GM23338 (cell line): ENCODE data around the gene AFF2. TPM values are rescaled to one million over a fixed set of nuclear protein-coding genes. Genes with fewer than 3 reads are reported as not detected.

ENCODE experiments used
- ATAC-seq: fragments of 200-7000 bp; cut with Tn5 transposase; 3 replicates; pipeline ENCODE4 v1.9.1; 2020
- DNase-seq: peaks from one replicate; pipeline ENCODE4 v3.0.0-alpha.2; 2015; ENCODE audit warnings: low spot score
- H2AFZ ChIP-seq: fragments of 200-600 bp; sonication (generic); 2 replicates; pipeline ENCODE4 v1.8.0; 2016; ENCODE audit warnings: antibody characterized with exemption, mild to moderate bottlenecking, moderate library complexity
- H3F3A ChIP-seq: fragments of 200-600 bp; sonication (generic); replicated peaks from 2 replicates; pipeline ENCODE4 v1.8.0; 2017; ENCODE audit warnings: antibody characterized with exemption, mixed run types, low read depth
- H3K27ac ChIP-seq: fragments of 200-600 bp; sonication (generic); 2 replicates; pipeline ENCODE4 v1.6.1; 2016; ENCODE audit warnings: low read depth
- H3K27me3 ChIP-seq: fragments of 200-600 bp; sonication (generic); 2 replicates; pipeline ENCODE4 v1.8.0; 2016; ENCODE audit warnings: mild to moderate bottlenecking, mixed run types, moderate library complexity; ENCODE audit not compliant: insufficient read depth
- H3K36me3 ChIP-seq: fragments of 200-600 bp; sonication (generic); 2 replicates; pipeline ENCODE4 v1.8.0; 2016; ENCODE audit warnings: mild to moderate bottlenecking; ENCODE audit not compliant: insufficient read depth
- H3K4me1 ChIP-seq: fragments of 200-600 bp; sonication (generic); 2 replicates; pipeline ENCODE4 v1.8.0; 2016; ENCODE audit warnings: mild to moderate bottlenecking, moderate library complexity; ENCODE audit not compliant: insufficient read depth
- H3K4me2 ChIP-seq: fragments of 200-600 bp; sonication (generic); 2 replicates; pipeline ENCODE4 v1.7.1; 2017; ENCODE audit warnings: mixed run types
- H3K4me3 ChIP-seq: fragments of 200-600 bp; sonication (generic); 2 replicates; pipeline ENCODE4 v1.6.1; 2016; ENCODE audit warnings: mixed run types
- H3K79me2 ChIP-seq: fragments of 200-600 bp; sonication (generic); replicated peaks from 2 replicates; pipeline ENCODE4 v1.8.0; 2017; ENCODE audit warnings: mild to moderate bottlenecking; ENCODE audit not compliant: insufficient read depth
- H3K9me2 ChIP-seq: fragments of 200-600 bp; sonication (generic); 2 replicates; pipeline ENCODE4 v1.8.0; 2017; ENCODE audit not compliant: insufficient read depth
- H4K20me1 ChIP-seq: fragments of 200-600 bp; sonication (generic); replicated peaks from 2 replicates; pipeline ENCODE4 v1.8.0; 2017; ENCODE audit warnings: mild to moderate bottlenecking; ENCODE audit not compliant: insufficient read depth
- H3K27ac Mint-ChIP-seq: 2 replicates; pipeline ENCODE4 v1.8.0; 2020; ENCODE audit warnings: inconsistent platforms, mild to moderate bottlenecking, moderate library complexity, mixed read lengths
- H3K27me3 Mint-ChIP-seq: 3 replicates; pipeline ENCODE4 v1.8.0; 2022; ENCODE audit warnings: low read depth, mild to moderate bottlenecking, moderate library complexity, mixed read lengths, inconsistent platforms; ENCODE audit not compliant: insufficient read depth, poor library complexity
- H3K36me3 Mint-ChIP-seq: 3 replicates; pipeline ENCODE4 v1.8.0; 2021; ENCODE audit warnings: low read depth, mild to moderate bottlenecking, inconsistent platforms, moderate library complexity, mixed read lengths
- H3K4me1 Mint-ChIP-seq: 3 replicates; pipeline ENCODE4 v1.8.0; 2020; ENCODE audit warnings: mild to moderate bottlenecking, inconsistent platforms, mixed read lengths
- H3K4me3 Mint-ChIP-seq: 3 replicates; pipeline ENCODE4 v1.8.0; 2021; ENCODE audit warnings: moderate library complexity, mild to moderate bottlenecking, inconsistent platforms, mixed read lengths
- H3K9me3 Mint-ChIP-seq: 3 replicates; pipeline ENCODE4 v1.8.0; 2020; ENCODE audit warnings: moderate library complexity, mild to moderate bottlenecking, inconsistent platforms, mixed read lengths
- CTCF ChIP-seq, 2 experiments: fragments of 200-600 bp in 1 of 2; sonication (generic) in 1 of 2; conservative IDR thresholded peaks; 2 replicates each; pipeline versions ENCODE4 v1.5.1 to v1.6.1; 2016 to 2017; ENCODE audit warnings: antibody characterized with exemption in 2 of 2, low read depth in 2 of 2, mild to moderate bottlenecking in 2 of 2, moderate library complexity in 1 of 2
- ETS1 ChIP-seq: IDR thresholded peaks from 2 replicates; pipeline ENCODE4 v1.6.1; 2016; ENCODE audit warnings: antibody characterized with exemption
- EZH2 ChIP-seq: fragments of 200-600 bp; sonication (generic); IDR thresholded peaks from one replicate; pipeline ENCODE4 v1.8.0; 2017; ENCODE audit warnings: antibody characterized with exemption, mild to moderate bottlenecking, low read depth; ENCODE audit not compliant: unreplicated experiment
- NANOG ChIP-seq: IDR thresholded peaks from 2 replicates; pipeline ENCODE4 v1.6.1; 2016; ENCODE audit warnings: antibody characterized with exemption, borderline replicate concordance
- REST ChIP-seq: IDR thresholded peaks from one replicate; pipeline ENCODE4 v1.6.1; 2018; ENCODE audit warnings: antibody characterized with exemption; ENCODE audit not compliant: unreplicated experiment
- STAT1 ChIP-seq: IDR thresholded peaks from one replicate; pipeline ENCODE4 v1.6.1; 2016; ENCODE audit warnings: antibody characterized with exemption; ENCODE audit not compliant: unreplicated experiment
- ZNF331 ChIP-seq: fragments of 250-450 bp; sonication (Bioruptor Pico); IDR thresholded peaks from 2 replicates; pipeline ENCODE4 v1.5.0; 2020; ENCODE audit warnings: low read depth, mild to moderate bottlenecking, moderate library complexity
- ZNF462 ChIP-seq: fragments of 250-450 bp; sonication (Bioruptor Pico); IDR thresholded peaks from 2 replicates; pipeline ENCODE4 v1.5.0; 2020; ENCODE audit warnings: mild to moderate bottlenecking, moderate library complexity
- polyA plus RNA-seq: library from polyadenylated mRNA; unstranded; fragments of >200 nt; fragmentation: Nextera tagmentation; extraction: Ambion mirVana; gene quantifications from 2 replicates; pipeline ENCODE4 v1.2.1, GENCODE V29; 2016
- total RNA-seq: library from RNA; depleted of rRNA; stranded (reverse); fragments of >200 nt; shearing (Covaris generic); gene quantifications from 2 replicates; pipeline ENCODE4 v1.2.3, GENCODE V29; 2014

The AFF2 gene
- total and polyA plus RNA-seq, 2 experiments from 2014 or later = 1.6 to 5.8 TPM

- Histone ChIP-seq H3K4me1 (no peaks in the 10 kb centered on the region), H3K9me2 (no peaks in the 10 kb centered on the region), H3K36me3 (no peaks in the 10 kb centered on the region), H3K79me2 (no peaks in the 10 kb centered on the region), H2AFZ (no peak overlapping the region), H3K4me2 (no peak overlapping the region), H3K27ac (no peak overlapping the region), H3K27me3 (no peaks in the 10 kb centered on the region), H3K4me3 (no peak overlapping the region), H3F3A (no peaks in the 10 kb centered on the region), H4K20me1 (no peaks in the 10 kb centered on the region)
- H3K27ac Mint-ChIP-seq = no peak overlapping the region
- H3K4me1 Mint-ChIP-seq = peaks cover 14% of the 10 kb centered on the region
- H3K27me3 Mint-ChIP-seq = no peaks in the 10 kb centered on the region
- H3K36me3 Mint-ChIP-seq = no peaks in the 10 kb centered on the region
- H3K9me3 Mint-ChIP-seq = no peaks in the 10 kb centered on the region
- no peak overlapping the region for H3K4me3 Mint-ChIP-seq
- no peak for ATAC-seq
- TF ChIP-seq ETS1 (no peak), NANOG (no peak), ZNF462 (no peak), CTCF (conservative IDR thresholded peaks at IDR 0.05; ENCODE audit: low read depth in 2 of 2) (no peak), EZH2 (no peak), ZNF331 (no peak), STAT1 (no peak), REST (no peak)
- no peak for DNase-seq
Observed at GRCh38 chrX:148601034-148601433, 100.6 kb downstream of the AFF2 start.
